ENCODE data around the gene GOLGB1.

GOLGB1 gene

DNA sequence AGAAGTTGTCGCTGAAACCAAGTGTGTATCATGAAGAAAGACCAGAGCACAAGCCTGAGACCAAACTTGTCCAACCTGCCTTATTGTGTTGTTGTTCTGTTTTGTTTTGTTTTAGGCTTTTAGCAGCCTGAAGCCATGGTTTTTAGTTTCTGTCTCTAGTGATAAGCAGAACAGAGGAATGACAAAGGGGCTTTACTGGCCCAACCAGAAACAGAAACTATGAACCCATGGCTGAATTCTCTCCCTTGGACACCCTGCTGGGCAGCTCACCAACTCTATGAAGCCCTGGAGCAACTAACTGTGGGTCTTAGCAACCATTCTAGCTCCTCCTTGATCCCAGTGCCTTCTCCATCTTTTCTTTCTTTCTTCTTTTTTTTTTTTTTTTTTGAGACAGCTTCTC is 119.2 kb downstream of the GOLGB1 start:
- H3K9me3 ChIP-seq (replicated peaks; ENCODE audit: insufficient read depth, low read length): no peaks in the 10 kb centered on the region
- no peaks in the 10 kb centered on the region for H3K27me3 ChIP-seq (replicated peaks; ENCODE audit: insufficient read depth, low read length)
- no peak overlapping the region for H3K27ac ChIP-seq (ENCODE audit: low read length)
- H3K4me3 ChIP-seq (ENCODE audit: low read length): no peak overlapping the region
- H3K36me3 ChIP-seq (replicated peaks; ENCODE audit: insufficient read depth, low read length): peaks cover 7% of the 10 kb centered on the region; the same call in 1 of the 2 replicates
- H3F3A ChIP-seq (ENCODE audit: insufficient read depth, low read length): 0 out of 2 replicates have a peak, but pooled peaks cover 4% of the 10 kb centered on the region
- H3K4me2 ChIP-seq (ENCODE audit: low read depth, low read length): no peak overlapping the region
- no peak overlapping the region for H3K9ac ChIP-seq (ENCODE audit: low read length)
- no peaks in the 10 kb centered on the region for H3K4me1 ChIP-seq (ENCODE audit: low read length)
- H3K9me2 ChIP-seq (replicated peaks; ENCODE audit: insufficient read depth, low read length): no peaks in the 10 kb centered on the region
- TF ChIP-seq, protein P1, sequence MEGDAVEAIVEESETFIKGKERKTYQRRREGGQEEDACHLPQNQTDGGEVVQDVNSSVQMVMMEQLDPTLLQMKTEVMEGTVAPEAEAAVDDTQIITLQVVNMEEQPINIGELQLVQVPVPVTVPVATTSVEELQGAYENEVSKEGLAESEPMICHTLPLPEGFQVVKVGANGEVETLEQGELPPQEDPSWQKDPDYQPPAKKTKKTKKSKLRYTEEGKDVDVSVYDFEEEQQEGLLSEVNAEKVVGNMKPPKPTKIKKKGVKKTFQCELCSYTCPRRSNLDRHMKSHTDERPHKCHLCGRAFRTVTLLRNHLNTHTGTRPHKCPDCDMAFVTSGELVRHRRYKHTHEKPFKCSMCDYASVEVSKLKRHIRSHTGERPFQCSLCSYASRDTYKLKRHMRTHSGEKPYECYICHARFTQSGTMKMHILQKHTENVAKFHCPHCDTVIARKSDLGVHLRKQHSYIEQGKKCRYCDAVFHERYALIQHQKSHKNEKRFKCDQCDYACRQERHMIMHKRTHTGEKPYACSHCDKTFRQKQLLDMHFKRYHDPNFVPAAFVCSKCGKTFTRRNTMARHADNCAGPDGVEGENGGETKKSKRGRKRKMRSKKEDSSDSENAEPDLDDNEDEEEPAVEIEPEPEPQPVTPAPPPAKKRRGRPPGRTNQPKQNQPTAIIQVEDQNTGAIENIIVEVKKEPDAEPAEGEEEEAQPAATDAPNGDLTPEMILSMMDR (IDR thresholded peaks at IDR 0.05; ENCODE audit: low read length): no peak
- no peak for TF ChIP-seq EZH2 (optimal IDR thresholded peaks at IDR 0.05; ENCODE audit: low read depth, low read length)
- no peak for TF ChIP-seq EZH2phosphoT487 (IDR thresholded peaks at IDR 0.05; ENCODE audit: low read length)
- H4K20me1 ChIP-seq (ENCODE audit: insufficient read depth, low read length): no peaks in the 10 kb centered on the region
- no peak for DNase-seq
- no peaks in the 10 kb centered on the region for H3K79me2 ChIP-seq (ENCODE audit: low read length)
- no peak overlapping the region for H2AFZ ChIP-seq (ENCODE audit: low read length)

DNA sequence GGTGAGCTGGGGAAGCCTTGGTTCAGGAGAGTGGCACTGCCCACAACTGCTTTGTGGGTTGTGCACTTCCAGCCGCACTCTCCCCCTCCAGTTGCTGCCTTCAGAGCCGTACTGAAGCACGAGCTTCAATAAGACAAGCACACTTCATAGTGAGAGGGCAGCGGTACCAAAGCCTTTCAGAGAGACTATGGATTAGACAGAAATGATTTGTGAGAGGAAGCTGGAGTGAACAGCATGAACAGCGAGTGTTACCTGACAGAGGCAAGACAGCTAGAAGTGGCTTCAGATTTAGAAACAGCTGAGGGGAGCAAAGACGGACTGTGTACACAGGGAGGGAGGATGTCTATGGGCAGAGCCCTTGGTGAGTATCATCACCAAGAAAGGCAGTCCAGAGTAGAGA is 119.9 kb downstream of the GOLGB1 start:
- Histone ChIP-seq H3K36me3 (replicated peaks; ENCODE audit: insufficient read depth, low read length) (peaks cover 7% of the 10 kb centered on the region; the same call in 1 of the 2 replicates), H3K4me2 (ENCODE audit: low read depth, low read length) (no peak overlapping the region), H3K27ac (ENCODE audit: low read length) (no peak overlapping the region), H3K4me1 (ENCODE audit: low read length) (no peaks in the 10 kb centered on the region), H3K9me2 (replicated peaks; ENCODE audit: insufficient read depth, low read length) (no peaks in the 10 kb centered on the region), H3K27me3 (replicated peaks; ENCODE audit: insufficient read depth, low read length) (no peaks in the 10 kb centered on the region), H3F3A (ENCODE audit: insufficient read depth, low read length) (0 out of 2 replicates have a peak, but pooled peaks cover 4% of the 10 kb centered on the region), H3K9me3 (replicated peaks; ENCODE audit: insufficient read depth, low read length) (no peaks in the 10 kb centered on the region), H3K9ac (ENCODE audit: low read length) (no peak overlapping the region), H4K20me1 (ENCODE audit: insufficient read depth, low read length) (no peaks in the 10 kb centered on the region), H3K4me3 (ENCODE audit: low read length) (no peak overlapping the region), H2AFZ (ENCODE audit: low read length) (no peak overlapping the region), H3K79me2 (ENCODE audit: low read length) (no peaks in the 10 kb centered on the region)
- TF ChIP-seq EZH2 (optimal IDR thresholded peaks at IDR 0.05; ENCODE audit: low read depth, low read length): no peak
- TF ChIP-seq, protein P1 (IDR thresholded peaks at IDR 0.05; ENCODE audit: low read length): no peak
- TF ChIP-seq EZH2phosphoT487 (IDR thresholded peaks at IDR 0.05; ENCODE audit: low read length): no peak
- DNase-seq: no peak

DNA sequence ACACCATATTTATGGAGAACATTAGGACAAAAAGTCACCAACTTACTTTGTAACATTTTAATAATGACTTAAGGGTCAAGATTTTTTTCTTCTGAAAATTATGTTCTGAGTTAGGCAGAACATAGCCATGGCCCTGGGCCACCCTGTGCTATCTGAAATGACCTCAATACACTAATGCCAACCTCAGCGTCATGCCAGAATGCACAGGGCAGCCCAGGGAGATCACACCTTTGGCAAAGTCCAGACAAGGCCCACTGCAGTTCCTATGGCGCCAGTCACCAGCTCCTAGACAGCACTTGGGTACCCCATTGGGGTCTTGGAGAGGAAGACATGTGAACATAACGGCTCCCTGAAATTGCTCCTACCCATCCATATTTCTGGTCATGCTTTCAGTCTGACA is 121.9 kb downstream of the GOLGB1 start:
- Histone ChIP-seq H3K4me2 (ENCODE audit: low read depth, low read length) (no peak overlapping the region), H3K36me3 (replicated peaks; ENCODE audit: insufficient read depth, low read length) (peaks cover 4% of the 10 kb centered on the region; the same call in 1 of the 2 replicates), H3K79me2 (ENCODE audit: low read length) (no peaks in the 10 kb centered on the region), H3K9me3 (replicated peaks; ENCODE audit: insufficient read depth, low read length) (no peaks in the 10 kb centered on the region), H3K9ac (ENCODE audit: low read length) (no peak overlapping the region), H2AFZ (ENCODE audit: low read length) (no peak overlapping the region), H3K9me2 (replicated peaks; ENCODE audit: insufficient read depth, low read length) (no peaks in the 10 kb centered on the region), H3K4me1 (ENCODE audit: low read length) (no peaks in the 10 kb centered on the region), H3K4me3 (ENCODE audit: low read length) (no peak overlapping the region), H4K20me1 (ENCODE audit: insufficient read depth, low read length) (no peaks in the 10 kb centered on the region), H3K27ac (ENCODE audit: low read length) (no peak overlapping the region), H3F3A (ENCODE audit: insufficient read depth, low read length) (0 out of 2 replicates have a peak, but pooled peaks cover 4% of the 10 kb centered on the region), H3K27me3 (replicated peaks; ENCODE audit: insufficient read depth, low read length) (no peaks in the 10 kb centered on the region)
- TF ChIP-seq EZH2phosphoT487 (IDR thresholded peaks at IDR 0.05; ENCODE audit: low read length) (no peak), EZH2 (optimal IDR thresholded peaks at IDR 0.05; ENCODE audit: low read depth, low read length) (no peak)
- TF ChIP-seq, protein P1 (IDR thresholded peaks at IDR 0.05; ENCODE audit: low read length): no peak
- no peak for DNase-seq

All from MM.1S (cell line).